Stimulated activated CD8-positive, alpha-beta memory T cell treated with anti-CD3 and anti-CD28 coated beads, Interleukin-2, amount 100 ng/mL, for 48 hours (primary cell): ENCODE measurements around the gene CUX1.
"Not testable (repeated sequence)": the region's sequence is repeated elsewhere in the genome, so short reads cannot be mapped to it uniquely, and the experiment has no call there.

Experiments
- DNase-seq, 2 donors: peaks; one replicate each; pipeline ENCODE4 v3.0.0-alpha.2; 2020; ENCODE audit warnings: low read depth in 2 of 2

Gene CUX1

GRCh38 chr7:101817471-101818286, at the start of gene CUX1:
Gene CUX1, plus strand, starts transcription at chr7:101817626. Its CDS starts 14 bp downstream, at chr7:101817640.
- DNase-seq = peak in 1 of 2 donors; percentile 9

- no peak for DNase-seq
These were observed 49.1 kb upstream of the CUX1 start for GRCh38 chr7:101768280-101768679.

GRCh38 chr7:101770466-101770865, 47.0 kb upstream of the CUX1 start:
- no peak for DNase-seq

GRCh38 chr7:101772508-101773211, 44.8 kb upstream of the CUX1 start:
- no peak for DNase-seq

- no peak for DNase-seq
These were observed 42.2 kb upstream of the CUX1 start for GRCh38 chr7:101775181-101775580.

GRCh38 chr7:101778026-101778580, 39.3 kb upstream of the CUX1 start:
- no peak for DNase-seq

GRCh38 chr7:101779267-101779666, 38.2 kb upstream of the CUX1 start:
- no peak for DNase-seq

GRCh38 chr7:101780281-101780680, 37.1 kb upstream of the CUX1 start:
- no peak for DNase-seq

GRCh38 chr7:101781439-101781838, 36.0 kb upstream of the CUX1 start:
- DNase-seq = no peak

GRCh38 chr7:101782476-101782875, 35.0 kb upstream of the CUX1 start:
- DNase-seq = no peak

GRCh38 chr7:101782896-101783295, 34.5 kb upstream of the CUX1 start:
- DNase-seq = no peak

- DNase-seq = no peak
These were observed 33.8 kb upstream of the CUX1 start for GRCh38 chr7:101783381-101784181.

GRCh38 chr7:101784292-101785127, 32.9 kb upstream of the CUX1 start:
- DNase-seq = no peak

GRCh38 chr7:101787864-101788263, 29.6 kb upstream of the CUX1 start:
- DNase-seq = no peak

- DNase-seq = no peak
These were observed 28.9 kb upstream of the CUX1 start for GRCh38 chr7:101788517-101788916.

- DNase-seq = no peak
These were observed 26.7 kb upstream of the CUX1 start for GRCh38 chr7:101790566-101791293.

GRCh38 chr7:101792051-101792681, 25.3 kb upstream of the CUX1 start:
- DNase-seq = no peak

GRCh38 chr7:101792682-101793071, 24.7 kb upstream of the CUX1 start:
- DNase-seq = not testable (repeated sequence)

GRCh38 chr7:101795461-101795860, 22.0 kb upstream of the CUX1 start:
- DNase-seq = no peak

- not testable (repeated sequence) for DNase-seq
These were observed 19.3 kb upstream of the CUX1 start for GRCh38 chr7:101798173-101798572.
